ENCODE measurements around the gene CMSS1.

Gene CMSS1

GRCh38 chr3:100006570-100007271 lies 189.1 kb downstream of the CMSS1 start:
- no CpG with 5 or more reads among the region's 2 CpGs for WGBS (ENCODE audit: extremely low coverage, insufficient coverage, insufficient read length)
- H3K79me1 ChIP-seq (ENCODE audit: low read length), result peaks cover 15% of the 10 kb centered on the region

GRCh38 chr3:100007313-100007712 lies 189.7 kb downstream of the CMSS1 start:
- H2AFZ ChIP-seq (ENCODE audit: insufficient read depth, low read length, poor library complexity), result no peak overlapping the region
- no peak overlapping the region for H3K9ac ChIP-seq (ENCODE audit: low read length)
- DNase-seq, result no peak
- no peaks in the 10 kb centered on the region for H3K9me3 ChIP-seq (ENCODE audit: insufficient read depth, low read depth, low read length)
- H3K27ac ChIP-seq (ENCODE audit: low read depth, low read length), result no peak overlapping the region
- H2BK120ac ChIP-seq (ENCODE audit: insufficient read depth, low read length, poor library complexity), result no peak overlapping the region
- H3K18ac ChIP-seq (ENCODE audit: low read length), result no peak overlapping the region
- no peak overlapping the region for H3K4me3 ChIP-seq (ENCODE audit: low read depth, low read length)
- no peak overlapping the region for H2BK5ac ChIP-seq (ENCODE audit: low read depth, low read length, poor library complexity)
- H4K91ac ChIP-seq (ENCODE audit: low read depth, low read length), result no peak overlapping the region
- no peaks in the 10 kb centered on the region for H3K27me3 ChIP-seq (ENCODE audit: insufficient read depth, low read length)
- H3K14ac ChIP-seq (ENCODE audit: low read length), result no peak overlapping the region
- H4K8ac ChIP-seq (ENCODE audit: low read depth, low read length), result no peak overlapping the region
- no peak overlapping the region for H3K4me2 ChIP-seq (ENCODE audit: low read length)
- peaks cover 3 to 4% of the 10 kb centered on the region in 2 experiments for H3K4me1 ChIP-seq (ENCODE audit: control insufficient read depth in 1 of 2, insufficient read depth in 2 of 2, low read length in 2 of 2)
- H3K4ac ChIP-seq (ENCODE audit: low read depth, low read length), result no peak overlapping the region
- H2AK5ac ChIP-seq (ENCODE audit: low read length), result no peak overlapping the region
- H3K79me1 ChIP-seq (ENCODE audit: low read length), result peaks cover 12% of the 10 kb centered on the region
- H3K36me3 ChIP-seq (ENCODE audit: control insufficient read depth in 1 of 2, insufficient read depth in 2 of 2, low read length in 2 of 2), result no peaks in the 10 kb centered on the region
- WGBS (ENCODE audit: extremely low coverage, insufficient coverage, insufficient read length), result no CpG with 5 or more reads among the region's 3 CpGs
- H2BK12ac ChIP-seq (ENCODE audit: low read length), result peak overlapping the region; percentile 80
- H4K12ac ChIP-seq (ENCODE audit: low read depth, low read length), result no peak overlapping the region
- no peak overlapping the region for H3K23ac ChIP-seq (ENCODE audit: low read length)
- no peaks in the 10 kb centered on the region for H3K79me2 ChIP-seq (ENCODE audit: control insufficient read depth, insufficient read depth, low read length, poor library complexity)

More at GRCh38 chr3:100006570-100007271, 189.1 kb downstream of the CMSS1 start:
- Histone ChIP-seq H2BK120ac (ENCODE audit: insufficient read depth, low read length, poor library complexity) (no peak overlapping the region), H3K23ac (ENCODE audit: low read length) (no peak overlapping the region), H3K4me1 (ENCODE audit: control insufficient read depth in 1 of 2, insufficient read depth in 2 of 2, low read length in 2 of 2) (peaks cover 6 to 7% of the 10 kb centered on the region in 2 experiments), H2AK5ac (ENCODE audit: low read length) (no peak overlapping the region), H3K14ac (ENCODE audit: low read length) (no peak overlapping the region), H3K9me3 (ENCODE audit: insufficient read depth, low read depth, low read length) (no peaks in the 10 kb centered on the region), H3K79me2 (ENCODE audit: control insufficient read depth, insufficient read depth, low read length, poor library complexity) (no peaks in the 10 kb centered on the region), H4K12ac (ENCODE audit: low read depth, low read length) (no peak overlapping the region), H4K8ac (ENCODE audit: low read depth, low read length) (no peak overlapping the region), H4K91ac (ENCODE audit: low read depth, low read length) (no peak overlapping the region), H3K27ac (ENCODE audit: low read depth, low read length) (no peak overlapping the region), H2BK5ac (ENCODE audit: low read depth, low read length, poor library complexity) (no peak overlapping the region), H3K36me3 (ENCODE audit: control insufficient read depth in 1 of 2, insufficient read depth in 2 of 2, low read length in 2 of 2) (no peaks in the 10 kb centered on the region), H3K4me2 (ENCODE audit: low read length) (no peak overlapping the region), H3K4me3 (ENCODE audit: low read depth, low read length) (no peak overlapping the region), H3K4ac (ENCODE audit: low read depth, low read length) (no peak overlapping the region), H2BK12ac (ENCODE audit: low read length) (no peak overlapping the region), H3K27me3 (ENCODE audit: insufficient read depth, low read length) (no peaks in the 10 kb centered on the region), H2AFZ (ENCODE audit: insufficient read depth, low read length, poor library complexity) (no peak overlapping the region), H3K9ac (ENCODE audit: low read length) (no peak overlapping the region), H3K18ac (ENCODE audit: low read length) (no peak overlapping the region)
- peak in 1 of 2 donors; percentile 43 for DNase-seq

- Histone ChIP-seq H3K79me1 (ENCODE audit: low read length) (peaks cover 9% of the 10 kb centered on the region), H3K23ac (ENCODE audit: low read length) (no peak overlapping the region), H3K4me3 (ENCODE audit: low read depth, low read length) (no peak overlapping the region), H2BK120ac (ENCODE audit: insufficient read depth, low read length, poor library complexity) (no peak overlapping the region), H3K4me1 (ENCODE audit: control insufficient read depth in 1 of 2, insufficient read depth in 2 of 2, low read length in 2 of 2) (peaks cover 3% of the 10 kb centered on the region in 2 experiments), H3K36me3 (ENCODE audit: control insufficient read depth in 1 of 2, insufficient read depth in 2 of 2, low read length in 2 of 2) (no peaks in the 10 kb centered on the region), H3K9ac (ENCODE audit: low read length) (no peak overlapping the region), H4K91ac (ENCODE audit: low read depth, low read length) (no peak overlapping the region), H2BK5ac (ENCODE audit: low read depth, low read length, poor library complexity) (no peak overlapping the region), H3K18ac (ENCODE audit: low read length) (no peak overlapping the region), H3K27ac (ENCODE audit: low read depth, low read length) (no peak overlapping the region), H3K79me2 (ENCODE audit: control insufficient read depth, insufficient read depth, low read length, poor library complexity) (no peaks in the 10 kb centered on the region), H4K12ac (ENCODE audit: low read depth, low read length) (no peak overlapping the region), H3K14ac (ENCODE audit: low read length) (no peak overlapping the region), H4K8ac (ENCODE audit: low read depth, low read length) (no peak overlapping the region), H3K27me3 (ENCODE audit: insufficient read depth, low read length) (no peaks in the 10 kb centered on the region), H2AK5ac (ENCODE audit: low read length) (no peak overlapping the region), H2BK12ac (ENCODE audit: low read length) (no peak overlapping the region), H2AFZ (ENCODE audit: insufficient read depth, low read length, poor library complexity) (no peak overlapping the region), H3K4ac (ENCODE audit: low read depth, low read length) (no peak overlapping the region), H3K4me2 (ENCODE audit: low read length) (no peak overlapping the region), H3K9me3 (ENCODE audit: insufficient read depth, low read depth, low read length) (no peaks in the 10 kb centered on the region)
- DNase-seq, result no peak
Observed at GRCh38 chr3:100008081-100008698, 190.5 kb downstream of the CMSS1 start.

DNA sequence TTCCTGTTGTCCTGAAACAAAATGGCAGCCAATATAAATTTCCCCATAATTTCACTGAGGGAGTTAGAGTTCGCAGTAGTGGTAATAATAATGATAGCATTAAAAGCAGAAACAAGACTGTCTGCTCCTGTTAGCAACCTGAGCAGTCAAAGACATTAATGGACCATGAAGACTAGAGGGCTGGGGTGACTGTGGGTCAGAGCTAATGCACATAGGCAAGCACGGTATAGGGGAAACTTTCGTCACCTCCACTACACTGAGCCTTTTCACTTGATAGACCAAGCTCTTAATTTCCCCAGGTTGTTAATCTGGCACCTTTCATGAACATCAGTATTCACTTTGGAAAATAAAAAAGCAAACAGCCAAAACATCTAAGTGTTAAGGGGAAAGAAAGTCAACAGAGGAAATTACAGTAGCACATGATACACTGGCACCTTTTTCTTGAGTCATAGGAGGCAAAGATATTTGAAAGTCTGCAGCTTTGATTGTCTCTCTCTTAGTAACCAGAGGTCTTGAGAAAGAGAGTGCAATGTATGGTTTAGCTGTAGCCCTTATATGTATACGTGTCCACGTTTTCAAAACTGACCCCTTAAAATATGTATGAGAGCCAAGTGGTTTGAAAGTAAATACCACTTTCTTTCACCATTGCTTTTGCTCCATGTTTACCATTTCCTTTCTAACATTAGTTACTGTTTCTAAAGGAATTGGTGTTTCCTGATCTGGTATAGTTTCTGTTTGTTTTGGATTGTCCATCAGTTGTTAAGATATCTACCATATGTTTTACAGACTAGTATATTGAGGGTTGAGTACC lies 191.8 kb downstream of the CMSS1 start:
- Histone ChIP-seq H4K12ac (ENCODE audit: low read depth, low read length) (no peak overlapping the region), H3K9me3 (ENCODE audit: insufficient read depth, low read depth, low read length) (no peaks in the 10 kb centered on the region), H2BK120ac (ENCODE audit: insufficient read depth, low read length, poor library complexity) (no peak overlapping the region), H3K79me1 (ENCODE audit: low read length) (peaks cover 5% of the 10 kb centered on the region), H2BK5ac (ENCODE audit: low read depth, low read length, poor library complexity) (no peak overlapping the region), H2AFZ (ENCODE audit: insufficient read depth, low read length, poor library complexity) (no peak overlapping the region), H3K4me1 (ENCODE audit: control insufficient read depth in 1 of 2, insufficient read depth in 2 of 2, low read length in 2 of 2) (peaks cover 2 to 3% of the 10 kb centered on the region in 2 experiments), H2BK12ac (ENCODE audit: low read length) (no peak overlapping the region), H2AK5ac (ENCODE audit: low read length) (no peak overlapping the region), H3K27me3 (ENCODE audit: insufficient read depth, low read length) (no peaks in the 10 kb centered on the region), H3K4me2 (ENCODE audit: low read length) (no peak overlapping the region), H4K91ac (ENCODE audit: low read depth, low read length) (no peak overlapping the region), H3K36me3 (ENCODE audit: control insufficient read depth in 1 of 2, insufficient read depth in 2 of 2, low read length in 2 of 2) (no peaks in the 10 kb centered on the region), H3K27ac (ENCODE audit: low read depth, low read length) (no peak overlapping the region), H3K18ac (ENCODE audit: low read length) (no peak overlapping the region), H3K14ac (ENCODE audit: low read length) (no peak overlapping the region), H3K9ac (ENCODE audit: low read length) (no peak overlapping the region), H4K8ac (ENCODE audit: low read depth, low read length) (no peak overlapping the region), H3K4me3 (ENCODE audit: low read depth, low read length) (no peak overlapping the region), H3K4ac (ENCODE audit: low read depth, low read length) (no peak overlapping the region), H3K79me2 (ENCODE audit: control insufficient read depth, insufficient read depth, low read length, poor library complexity) (no peaks in the 10 kb centered on the region), H3K23ac (ENCODE audit: low read length) (no peak overlapping the region)
- no CpG with 5 or more reads among the region's 5 CpGs for WGBS (ENCODE audit: extremely low coverage, insufficient coverage, insufficient read length)
- DNase-seq, result no peak
